T-cell (primary cell): ENCODE measurements around the gene TPM4. TPM values are rescaled to one million over a fixed set of nuclear protein-coding genes. Genes with fewer than 3 reads are reported as not detected.

Experiments used
- ATAC-seq, 4 experiments: fragments of 200-7000 bp in 3 of 4; fragments of 150-1000 bp in 1 of 4; cut with Tn5 transposase; replicated peaks in 1 of 4; 1 replicate in 3 of 4; 2 replicates in 1 of 4; pipeline ENCODE4 v1.10.0; 2021; ENCODE audit warnings: moderate library complexity in 3 of 4, mild to moderate bottlenecking in 2 of 4, moderate number of reproducible peaks in 1 of 4
- CTCF ChIA-PET, 2 donors: fragments of 300-600 bp; sonication (Branson Sonifier 250); formaldehyde crosslinking; loops; one replicate each; lab custom pipeline; 2022; ENCODE audit warnings: antibody characterized with exemption in 2 of 2; lab: Charles Lee
- POLR2A ChIA-PET, 2 donors: fragments of 300-600 bp; sonication (Branson Sonifier 250); formaldehyde crosslinking; loops; one replicate each; lab custom pipeline; 2022; ENCODE audit warnings: antibody characterized with exemption in 2 of 2; lab: Charles Lee
- DNase-seq, 35 experiments: peaks; one replicate each; pipeline versions ENCODE4 v3.0.0 to v3.0.0-alpha.2; 2013 to 2023
- H3K27ac ChIP-seq: one replicate; pipeline ENCODE4 v1.5.1; 2013; ENCODE audit warnings: low read length
- H3K27me3 ChIP-seq, 2 experiments: replicated peaks in 1 of 2; 1 replicate in 1 of 2; 2 replicates in 1 of 2; pipeline versions ENCODE4 v1.6.1 to v1.7.0; 2013; ENCODE audit warnings: low read length in 1 of 2, mixed read lengths in 1 of 2; ENCODE audit not compliant: control insufficient read depth in 2 of 2, insufficient read depth in 2 of 2; ENCODE audit errors: extremely low read depth in 1 of 2
- H3K36me3 ChIP-seq, 2 donors: 1 replicate in 1 of 2; 2 replicates in 1 of 2; pipeline versions ENCODE4 v1.6.1 to v1.7.0; 2013; ENCODE audit warnings: low read length in 1 of 2; ENCODE audit not compliant: control insufficient read depth in 2 of 2, insufficient read depth in 1 of 2; ENCODE audit errors: extremely low read depth in 1 of 2
- H3K4me1 ChIP-seq, 2 experiments: 1 replicate in 1 of 2; 2 replicates in 1 of 2; pipeline versions ENCODE4 v1.6.1 to v1.7.0; 2013; ENCODE audit warnings: low read length in 2 of 2, mixed read lengths in 1 of 2; ENCODE audit not compliant: insufficient read depth in 2 of 2, control insufficient read depth in 1 of 2; ENCODE audit errors: extremely low read depth in 1 of 2
- H3K4me3 ChIP-seq, 2 donors: 1 replicate in 1 of 2; 2 replicates in 1 of 2; pipeline versions ENCODE4 v1.5.1 to v1.7.0; 2013; ENCODE audit warnings: mild to moderate bottlenecking in 2 of 2, low read length in 1 of 2, moderate library complexity in 1 of 2; ENCODE audit not compliant: control insufficient read depth in 1 of 2; ENCODE audit errors: extremely low read depth in 1 of 2
- H3K9me3 ChIP-seq: 2 replicates; pipeline ENCODE4 v1.7.0; 2013
- H3K27ac Mint-ChIP-seq, 2 donors: one replicate each; pipeline ENCODE4 v1.8.0; 2020 to 2021; ENCODE audit warnings: mild to moderate bottlenecking in 2 of 2, mixed read lengths in 2 of 2
- H3K27me3 Mint-ChIP-seq, 2 donors: one replicate each; pipeline ENCODE4 v1.8.0; 2021 to 2022; ENCODE audit warnings: mixed read lengths in 2 of 2
- H3K36me3 Mint-ChIP-seq: one replicate; pipeline ENCODE4 v1.8.0; 2021; ENCODE audit warnings: mixed read lengths
- H3K4me1 Mint-ChIP-seq, 3 donors: one replicate each; pipeline ENCODE4 v1.8.0; 2020 to 2022; ENCODE audit warnings: mixed read lengths in 3 of 3, mild to moderate bottlenecking in 1 of 3
- H3K4me3 Mint-ChIP-seq, 3 donors: one replicate each; pipeline ENCODE4 v1.8.0; 2020 to 2022; ENCODE audit warnings: mild to moderate bottlenecking in 3 of 3, mixed read lengths in 3 of 3, moderate library complexity in 3 of 3
- H3K9me3 Mint-ChIP-seq, 3 donors: one replicate each; pipeline ENCODE4 v1.8.0; 2020 to 2022; ENCODE audit warnings: mixed read lengths in 3 of 3
- WGBS: methylation state at CpG from one replicate; pipeline ENCODE4 v1.1.5; 2013; ENCODE audit warnings: missing lambda C conversion rate; ENCODE audit not compliant: insufficient coverage; 5-methylcytosine and 5-hydroxymethylcytosine counted together
- total RNA-seq, 35 experiments: library from RNA in 6 of 35; stranded (reverse) in 6 of 35; fragments of 120-200 nt in 1 of 35; gene quantifications; one replicate each; pipeline versions ENCODE4 v1.2.1 to v1.2.4 and lab custom pipeline; 2013 to 2026

TPM4 gene
- total RNA-seq, 5 donors from 2014 or later (not counting 1 experiment from before 2014, with no cell fraction given): 83.6 to 189 (median 99.5) TPM

DNA sequence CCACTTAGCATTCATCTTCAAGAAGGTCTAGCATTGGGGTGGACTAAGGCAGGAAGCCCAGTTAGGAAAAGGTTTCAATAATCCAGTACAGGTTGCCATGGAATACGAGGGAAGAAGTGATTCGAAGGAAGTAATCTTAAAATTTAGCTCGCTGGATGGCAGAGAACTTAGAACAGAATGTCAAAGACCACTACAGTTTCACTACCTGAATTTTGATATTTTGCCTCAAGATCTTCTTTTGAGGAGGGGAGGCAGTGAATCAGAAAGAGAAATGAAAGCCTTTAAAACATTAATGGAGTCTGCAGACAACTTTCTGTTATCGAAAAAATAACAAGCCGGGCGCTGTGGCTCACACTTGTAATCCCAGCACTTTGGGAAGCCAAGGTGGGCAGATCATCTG, 28.4 kb downstream of the TPM4 start:
- Mint-ChIP-seq H3K4me1 (peaks cover 0 to 4% (median 0%) of the 10 kb centered on the region in 3 donors), H3K36me3 (peaks cover 18% of the 10 kb centered on the region), H3K9me3 (no peaks in the 10 kb centered on the region), H3K27me3 (no peaks in the 10 kb centered on the region), H3K27ac (peak overlapping the region in 1 of 2 donors; percentile 28), H3K4me3 (no peak overlapping the region)
- no peaks in the 10 kb centered on the region for H3K4me1 ChIP-seq
- POLR2A ChIA-PET: interaction anchor here in 1 of 2 donors (0.7 kb wide), 1 partner anchor 1684 kb away, joined by 5 read pairs; no protein-coding TSS in a partner anchor
- WGBS: 100% methylated on average over 3 of the region's 6 CpGs
- ATAC-seq (no peak), DNase-seq (no peak)
- peaks cover 17 to 44% of the 10 kb centered on the region in 2 donors for H3K36me3 ChIP-seq
- CTCF ChIA-PET: no interaction called here
- no peaks in the 10 kb centered on the region for H3K9me3 ChIP-seq
- H3K27ac ChIP-seq: no peak overlapping the region
- H3K27me3 ChIP-seq: no peaks in the 10 kb centered on the region
- no peak overlapping the region for H3K4me3 ChIP-seq

- ATAC-seq (no peak), DNase-seq (no peak)
- Histone ChIP-seq H3K9me3 (no peaks in the 10 kb centered on the region), H3K4me3 (no peak overlapping the region), H3K27ac (no peak overlapping the region), H3K4me1 (peaks cover 0 to 8% of the 10 kb centered on the region in 2 experiments), H3K36me3 (peaks cover 12 to 31% of the 10 kb centered on the region in 2 donors), H3K27me3 (no peaks in the 10 kb centered on the region)
- peaks cover 2 to 5% (median 3%) of the 10 kb centered on the region in 3 donors for H3K4me1 Mint-ChIP-seq
- no peaks in the 10 kb centered on the region for H3K27me3 Mint-ChIP-seq
- WGBS: 44% methylated on average over 3 of the region's 3 CpGs
- H3K4me3 Mint-ChIP-seq: no peak overlapping the region
- POLR2A ChIA-PET: no interaction called here
- H3K9me3 Mint-ChIP-seq: no peaks in the 10 kb centered on the region
- peaks cover 15% of the 10 kb centered on the region for H3K36me3 Mint-ChIP-seq
- peak overlapping the region; percentile 47 to 64 for H3K27ac Mint-ChIP-seq
- CTCF ChIA-PET: no interaction called here
These were observed 29.8 kb downstream of the TPM4 start for GRCh38 chr19:16106121-16106520.

DNA sequence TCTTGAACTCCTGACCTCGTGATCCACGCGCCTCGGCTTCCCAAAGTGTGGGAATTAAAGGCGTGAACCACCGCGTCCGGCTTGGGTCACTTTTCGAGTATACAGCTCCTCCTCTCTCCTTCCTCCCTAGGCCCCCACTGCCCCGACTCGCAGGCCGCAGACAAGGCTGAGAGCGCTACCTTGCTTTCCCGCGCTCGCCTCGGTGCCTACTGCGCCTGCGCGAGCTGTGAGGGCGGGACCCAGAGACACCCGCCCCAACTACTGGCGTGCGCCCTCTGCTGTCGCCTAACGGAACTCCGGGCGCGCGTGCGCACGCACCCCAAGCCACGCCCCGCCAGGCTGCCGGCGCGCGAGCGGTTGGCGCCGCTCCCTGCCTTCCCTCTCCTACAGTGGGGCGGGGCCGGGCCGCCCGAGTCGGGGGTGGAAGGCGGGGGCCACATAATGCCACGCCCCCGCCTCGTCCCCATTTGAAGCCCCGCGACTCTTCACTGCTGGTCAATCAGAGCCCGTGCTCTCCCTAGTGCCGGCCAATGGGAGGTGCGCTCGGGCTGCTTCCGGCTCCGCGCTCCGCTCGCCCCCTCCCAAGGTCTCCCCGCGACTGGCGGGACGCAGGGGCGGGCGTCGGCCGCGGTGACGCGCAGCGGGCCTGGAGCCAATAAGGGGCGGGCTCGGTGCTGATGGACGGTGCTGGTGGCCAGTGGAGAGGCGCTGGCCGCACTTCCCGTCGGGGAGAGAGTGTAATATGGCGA, 35.0 kb downstream of the TPM4 start, which contains the start of gene RAB8A:
TSS of gene RAB8A (plus strand) at position 730 of the 749 bp plus-strand sequence. CDS start at position 743, 13 bp downstream.
- H3K9me3 ChIP-seq: no peaks in the 10 kb centered on the region
- Mint-ChIP-seq H3K4me1 (peaks cover 32 to 41% (median 40%) of the 10 kb centered on the region in 3 donors), H3K27ac (peak within 1 kb of the TSS; percentile 97 to 98), H3K9me3 (no peaks in the 10 kb centered on the region), H3K36me3 (peaks cover 7% of the 10 kb centered on the region), H3K27me3 (no peaks in the 10 kb centered on the region), H3K4me3 (peak within 1 kb of the TSS; percentile 94 to 98 (median 97))
- H3K4me3 ChIP-seq: peak within 1 kb of the TSS; percentile 60 to 84
- H3K36me3 ChIP-seq: peaks cover 5 to 16% of the 10 kb centered on the region in 2 donors
- H3K4me1 ChIP-seq: peaks cover 4 to 50% of the 10 kb centered on the region in 2 experiments
- WGBS: under 1% methylated on average over 72 of the region's 81 CpGs
- no peaks in the 10 kb centered on the region for H3K27me3 ChIP-seq
- ChIA-PET CTCF (interaction anchor here in 1 of 2 donors (0.5 to 2.0 kb wide), 8 partner anchors 16 to 74 kb away, joined by 3 to 10 read pairs (median 4); partner anchors contain the start of genes FAM32A and HSH2D), POLR2A (interaction anchor here in 1 of 2 donors (0.5 to 0.8 kb wide), 3 partner anchors 47 to 288 kb away, joined by 3 to 7 read pairs (median 5); partner anchors contain the start of gene FAM32A)
- H3K27ac ChIP-seq: peak within 1 kb of the TSS; percentile 82
- ATAC-seq: peak; percentile 91 to 93 (median 91)
- DNase-seq: peak; percentile 95 to 100 (median 98)

GRCh38 chr19:16111909-16112752, 35.8 kb downstream of the TPM4 start:
- peak overlapping the region; percentile 94 to 98 (median 97) for H3K4me3 Mint-ChIP-seq
- DNase-seq: peak in 1 of 35 experiments; percentile 24
- no peaks in the 10 kb centered on the region for H3K9me3 Mint-ChIP-seq
- H3K36me3 ChIP-seq: peaks cover 5 to 22% of the 10 kb centered on the region in 2 donors
- no peaks in the 10 kb centered on the region for H3K27me3 Mint-ChIP-seq
- ATAC-seq: no peak
- ChIA-PET CTCF (interaction anchor here in 1 of 2 donors (1.9 to 2.0 kb wide), 2 partner anchors 26 to 41 kb away, joined by 5 to 10 read pairs; no protein-coding TSS in a partner anchor), POLR2A (interaction anchor here in 1 of 2 donors (0.5 to 0.8 kb wide), 2 partner anchors 47 to 73 kb away, joined by 3 to 7 read pairs; partner anchors contain the start of gene FAM32A)
- peak overlapping the region; percentile 60 to 84 for H3K4me3 ChIP-seq
- H3K27ac ChIP-seq: peak overlapping the region; percentile 82
- no peaks in the 10 kb centered on the region for H3K27me3 ChIP-seq
- peaks cover 4 to 50% of the 10 kb centered on the region in 2 experiments for H3K4me1 ChIP-seq
- H3K9me3 ChIP-seq: no peaks in the 10 kb centered on the region
- peaks cover 36 to 47% (median 45%) of the 10 kb centered on the region in 3 donors for H3K4me1 Mint-ChIP-seq
- H3K36me3 Mint-ChIP-seq: peaks cover 11% of the 10 kb centered on the region
- WGBS: 0% methylated on average over 21 of the region's 37 CpGs
- H3K27ac Mint-ChIP-seq: peak overlapping the region; percentile 97 to 98

DNA sequence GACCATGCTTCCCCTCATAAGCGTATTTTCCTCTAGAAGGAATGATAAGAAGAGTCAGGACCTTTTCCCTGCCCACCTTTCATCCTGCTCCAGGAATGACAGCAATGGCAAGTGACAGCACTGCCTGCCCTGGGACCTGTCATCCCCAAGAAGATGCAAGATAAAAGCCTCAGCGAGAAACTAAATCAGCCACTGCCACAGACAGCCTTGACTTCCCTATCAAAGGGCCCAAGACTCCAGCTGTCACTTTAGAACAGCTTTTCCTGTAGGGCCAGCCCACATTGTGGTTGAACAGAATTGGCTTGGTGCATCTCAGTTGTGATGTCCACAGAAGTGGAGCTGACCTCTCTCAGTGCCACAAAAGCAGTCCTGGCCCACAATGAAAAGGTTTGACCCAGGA, 36.5 kb downstream of the TPM4 start:
- Mint-ChIP-seq H3K27ac (peak overlapping the region; percentile 97 to 98), H3K9me3 (no peaks in the 10 kb centered on the region), H3K27me3 (no peaks in the 10 kb centered on the region), H3K4me3 (peak overlapping the region; percentile 94 to 98 (median 97)), H3K36me3 (peaks cover 17% of the 10 kb centered on the region), H3K4me1 (peaks cover 42 to 53% (median 52%) of the 10 kb centered on the region in 3 donors)
- ChIA-PET CTCF (interaction anchor here in 1 of 2 donors (0.8 to 2.0 kb wide), 2 partner anchors 26 to 50 kb away, joined by 3 to 5 read pairs; no protein-coding TSS in a partner anchor), POLR2A (no interaction called here)
- ATAC-seq (no peak), DNase-seq (no peak)
- no peaks in the 10 kb centered on the region for H3K9me3 ChIP-seq
- no peaks in the 10 kb centered on the region for H3K27me3 ChIP-seq
- peak overlapping the region; percentile 82 for H3K27ac ChIP-seq
- H3K36me3 ChIP-seq: peaks cover 5 to 28% of the 10 kb centered on the region in 2 donors
- H3K4me1 ChIP-seq: peaks cover 4 to 55% of the 10 kb centered on the region in 2 experiments
- WGBS: no CpG with 5 or more reads among the region's 2 CpGs
- peak overlapping the region; percentile 60 to 84 for H3K4me3 ChIP-seq
